HG02763 (cell line): ENCODE data around the gene PCDHGA1.
A peak's percentile ranks its signal among the peaks of the same experiment; 100 is the strongest.
"Not testable (repeated sequence)": the region's sequence is repeated elsewhere in the genome, so short reads cannot be mapped to it uniquely, and the experiment has no call there.

Experiments
- ATAC-seq: cut with Tn5 transposase; IDR thresholded peaks from one replicate; pipeline ENCODE4 v1.9.1; 2021; ENCODE audit warnings: mild to moderate bottlenecking, moderate library complexity; ENCODE audit not compliant: unreplicated experiment

The PCDHGA1 gene

GRCh38 chr5:141375444-141376155 lies 45.3 kb downstream of the PCDHGA1 start:
- ATAC-seq: not testable (repeated sequence)

DNA sequence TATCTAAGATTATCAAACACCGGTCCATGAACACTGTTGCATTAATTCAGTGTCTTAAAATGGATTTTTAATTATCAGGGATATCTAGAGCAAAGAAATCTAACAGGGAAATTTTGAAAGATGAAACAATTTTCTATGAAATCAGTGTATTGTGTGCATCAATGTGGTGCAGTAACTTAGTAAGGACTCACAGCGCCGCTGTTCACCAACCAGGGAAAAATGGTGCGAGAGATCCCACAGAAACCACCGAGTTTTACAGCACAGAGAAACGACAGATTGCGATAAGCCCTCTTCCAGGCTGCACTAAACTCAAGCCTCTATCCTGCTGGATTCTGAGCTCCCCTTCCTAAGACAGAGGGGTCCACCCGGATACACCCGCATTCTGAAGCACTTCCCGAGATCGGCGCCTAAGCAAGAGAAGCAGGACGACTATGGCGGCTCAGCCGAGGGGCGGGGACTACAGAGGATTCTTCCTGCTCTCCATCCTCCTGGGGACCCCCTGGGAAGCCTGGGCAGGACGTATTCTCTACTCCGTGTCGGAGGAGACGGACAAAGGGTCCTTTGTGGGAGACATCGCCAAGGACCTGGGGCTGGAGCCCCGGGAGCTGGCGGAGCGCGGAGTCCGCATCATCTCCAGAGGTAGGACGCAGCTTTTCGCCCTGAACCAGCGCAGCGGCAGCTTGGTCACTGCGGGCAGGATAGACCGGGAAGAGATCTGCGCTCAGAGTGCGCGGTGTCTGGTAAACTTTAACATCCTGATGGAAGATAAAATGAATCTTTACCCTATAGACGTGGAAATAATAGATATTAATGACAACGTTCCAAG lies 52.4 kb downstream of the PCDHGA1 start, which contains the start of gene PCDHGA7:
Gene PCDHGA7 (plus strand): TSS at position 274 of the 826 bp plus-strand sequence. CDS start 158 bp downstream, at position 432.
- no peak for ATAC-seq

DNA sequence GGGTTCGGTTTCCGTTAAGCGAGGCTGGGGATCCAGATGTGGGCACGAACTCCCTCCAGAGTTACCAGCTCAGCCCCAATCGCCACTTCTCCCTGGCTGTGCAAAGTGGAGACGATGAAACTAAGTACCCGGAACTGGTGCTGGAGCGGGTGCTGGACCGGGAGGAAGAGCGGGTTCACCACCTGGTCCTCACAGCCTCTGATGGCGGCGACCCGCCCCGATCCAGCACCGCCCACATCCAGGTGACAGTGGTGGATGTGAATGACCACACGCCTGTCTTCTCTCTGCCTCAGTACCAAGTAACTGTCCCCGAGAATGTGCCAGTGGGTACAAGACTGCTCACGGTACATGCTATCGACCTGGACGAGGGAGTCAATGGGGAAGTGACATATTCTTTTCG lies 53.0 kb downstream of the PCDHGA1 start:
- ATAC-seq: no peak

DNA sequence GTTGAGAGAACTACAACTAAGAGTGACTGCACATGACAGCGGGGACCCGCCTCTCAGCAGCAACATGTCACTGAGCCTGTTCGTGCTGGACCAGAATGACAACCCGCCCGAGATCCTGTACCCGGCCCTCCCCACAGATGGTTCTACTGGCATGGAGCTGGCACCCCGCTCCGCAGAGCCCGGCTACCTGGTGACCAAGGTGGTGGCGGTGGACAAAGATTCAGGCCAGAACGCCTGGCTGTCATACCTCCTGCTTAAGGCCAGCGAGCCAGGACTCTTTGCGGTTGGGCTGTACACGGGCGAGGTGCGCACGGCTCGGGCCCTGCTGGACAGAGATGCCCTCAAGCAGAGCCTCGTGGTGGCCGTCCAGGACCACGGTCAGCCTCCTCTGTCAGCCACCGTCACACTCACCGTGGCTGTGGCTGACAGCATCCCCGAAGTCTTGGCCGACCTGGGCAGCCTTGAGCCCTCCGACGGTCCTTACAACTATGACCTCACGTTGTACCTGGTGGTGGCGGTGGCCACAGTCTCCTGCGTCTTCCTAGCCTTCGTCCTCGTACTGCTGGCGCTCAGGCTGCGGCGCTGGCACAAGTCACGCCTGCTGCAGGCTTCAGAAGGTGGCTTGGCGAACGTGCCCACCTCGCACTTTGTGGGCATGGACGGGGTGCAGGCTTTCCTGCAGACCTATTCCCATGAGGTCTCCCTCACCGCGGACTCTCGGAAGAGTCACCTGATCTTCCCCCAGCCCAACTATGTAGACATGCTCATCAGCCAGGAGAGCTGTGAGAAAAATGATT lies 54.4 kb downstream of the PCDHGA1 start:
- no peak for ATAC-seq

- peak; percentile 92 for ATAC-seq
Measured at GRCh38 chr5:141387557-141388311, 57.4 kb downstream of the PCDHGA1 start, which contains the start of gene PCDHGB4. PCDHGB4 (plus strand) TSS chr5:141387698; CDS start chr5:141387885, 187 bp downstream.

- ATAC-seq: no peak
Measured at GRCh38 chr5:141388661-141389060, 58.3 kb downstream of the PCDHGA1 start.

DNA sequence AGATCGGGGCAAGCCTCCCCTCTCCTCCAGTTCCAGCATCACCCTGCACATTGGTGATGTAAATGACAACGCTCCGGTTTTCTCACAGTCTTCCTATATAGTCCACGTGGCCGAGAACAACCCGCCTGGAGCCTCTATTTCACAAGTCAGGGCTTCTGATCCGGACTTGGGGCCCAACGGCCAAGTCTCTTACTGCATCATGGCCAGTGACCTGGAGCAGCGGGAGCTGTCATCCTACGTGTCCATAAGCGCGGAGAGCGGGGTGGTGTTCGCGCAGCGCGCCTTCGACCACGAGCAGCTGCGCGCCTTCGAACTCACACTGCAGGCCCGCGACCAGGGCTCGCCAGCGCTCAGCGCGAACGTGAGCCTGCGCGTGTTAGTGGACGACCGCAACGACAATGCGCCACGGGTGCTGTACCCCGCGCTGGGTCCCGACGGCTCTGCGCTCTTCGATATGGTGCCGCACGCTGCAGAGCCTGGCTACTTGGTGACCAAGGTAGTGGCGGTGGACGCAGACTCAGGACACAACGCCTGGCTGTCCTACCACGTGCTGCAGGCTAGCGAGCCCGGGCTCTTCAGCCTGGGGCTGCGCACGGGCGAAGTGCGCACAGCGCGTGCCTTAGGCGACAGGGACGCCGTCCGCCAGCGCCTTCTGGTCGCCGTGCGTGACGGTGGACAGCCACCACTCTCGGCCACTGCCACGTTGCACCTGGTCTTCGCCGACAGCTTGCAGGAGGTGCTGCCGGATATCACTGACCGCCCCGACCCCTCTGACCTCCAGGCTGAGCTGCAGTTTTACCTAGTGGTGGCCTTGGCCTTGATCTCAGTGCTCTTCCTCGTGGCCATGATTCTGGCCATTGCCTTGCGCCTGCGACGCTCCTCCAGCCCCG lies 59.1 kb downstream of the PCDHGA1 start:
- ATAC-seq: no peak

- ATAC-seq: no peak
Measured at GRCh38 chr5:141392429-141393198, 62.3 kb downstream of the PCDHGA1 start, which contains the start of gene PCDHGA8. PCDHGA8 (plus strand) TSS chr5:141392633; CDS start chr5:141392814, 181 bp downstream.

DNA sequence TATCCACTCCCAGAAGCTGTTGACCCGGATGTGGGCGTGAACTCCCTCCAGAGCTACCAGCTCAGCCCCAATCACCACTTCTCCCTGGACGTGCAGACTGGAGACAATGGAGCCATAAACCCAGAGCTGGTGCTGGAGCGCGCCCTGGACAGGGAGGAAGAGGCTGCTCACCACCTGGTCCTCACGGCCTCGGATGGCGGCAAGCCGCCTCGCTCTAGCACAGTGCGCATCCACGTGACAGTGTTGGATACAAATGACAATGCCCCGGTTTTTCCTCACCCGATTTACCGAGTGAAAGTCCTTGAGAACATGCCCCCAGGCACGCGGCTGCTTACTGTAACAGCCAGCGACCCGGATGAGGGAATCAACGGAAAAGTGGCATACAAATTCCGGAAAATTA lies 63.0 kb downstream of the PCDHGA1 start:
- ATAC-seq: no peak

- not testable (repeated sequence) for ATAC-seq
Measured at GRCh38 chr5:141394401-141395187, 64.3 kb downstream of the PCDHGA1 start.

DNA sequence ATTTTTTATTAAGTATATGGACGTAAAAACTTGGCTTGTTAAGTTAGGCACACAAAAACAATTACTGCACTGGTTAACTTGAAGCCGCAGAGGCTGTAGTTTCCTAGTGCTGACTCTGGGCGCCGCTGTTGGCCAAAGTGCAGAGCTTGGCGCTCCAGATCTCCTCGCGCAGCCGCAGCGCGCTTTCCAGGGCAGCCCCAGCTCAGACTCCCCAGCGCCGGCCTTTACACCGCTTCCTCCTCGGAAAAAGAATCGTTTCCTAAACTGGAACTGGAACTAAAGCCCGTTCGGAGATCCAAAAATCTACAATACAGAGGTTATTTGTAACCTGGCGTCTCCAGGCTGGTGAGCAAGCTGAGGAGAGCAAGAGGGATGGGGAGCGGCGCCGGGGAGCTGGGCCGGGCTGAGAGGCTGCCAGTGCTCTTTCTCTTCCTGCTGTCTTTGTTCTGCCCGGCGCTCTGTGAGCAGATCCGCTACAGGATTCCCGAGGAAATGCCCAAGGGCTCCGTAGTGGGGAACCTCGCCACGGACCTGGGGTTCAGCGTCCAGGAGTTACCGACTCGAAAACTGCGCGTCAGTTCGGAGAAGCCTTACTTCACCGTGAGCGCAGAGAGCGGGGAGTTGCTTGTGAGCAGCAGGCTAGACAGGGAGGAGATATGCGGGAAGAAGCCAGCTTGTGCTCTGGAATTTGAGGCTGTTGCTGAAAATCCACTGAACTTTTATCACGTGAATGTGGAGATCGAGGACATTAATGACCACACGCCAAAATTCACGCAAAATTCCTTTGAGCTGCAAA lies 67.6 kb downstream of the PCDHGA1 start, which contains the start of gene PCDHGB5:
Gene PCDHGB5 (plus strand): TSS at position 192 of the 796 bp plus-strand sequence. CDS start 181 bp downstream, at position 373.
- peak; percentile 98 for ATAC-seq

- no peak for ATAC-seq
Measured at GRCh38 chr5:141398608-141399007, 68.3 kb downstream of the PCDHGA1 start.

GRCh38 chr5:141399555-141400258 lies 69.4 kb downstream of the PCDHGA1 start:
- ATAC-seq: no peak

- ATAC-seq: no peak
Measured at GRCh38 chr5:141402553-141403243, 72.4 kb downstream of the PCDHGA1 start, which contains the start of gene PCDHGA9. PCDHGA9 (plus strand) TSS chr5:141402778; CDS start chr5:141402953, 175 bp downstream.

DNA sequence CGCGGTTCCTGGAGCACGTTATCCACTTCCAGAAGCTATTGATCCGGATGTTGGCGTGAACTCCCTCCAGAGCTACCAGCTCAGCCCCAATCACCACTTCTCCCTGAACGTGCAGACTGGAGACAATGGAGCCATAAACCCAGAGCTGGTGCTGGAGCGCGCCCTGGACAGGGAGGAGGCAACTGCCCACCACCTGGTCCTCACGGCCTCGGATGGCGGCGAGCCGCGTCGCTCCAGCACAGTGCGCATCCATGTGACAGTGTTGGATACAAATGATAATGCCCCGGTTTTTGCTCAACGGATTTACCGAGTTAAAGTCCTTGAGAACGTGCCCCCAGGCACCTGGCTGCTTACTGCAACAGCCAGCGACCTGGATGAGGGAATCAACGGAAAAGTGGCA lies 73.1 kb downstream of the PCDHGA1 start:
- no peak for ATAC-seq
